GM12878 (cell line): Measurements from ENCODE around the gene SLC35A5. TPM values are rescaled to one million over a fixed set of nuclear protein-coding genes. Genes with fewer than 3 reads are reported as not detected.
A peak's percentile ranks its signal among the peaks of the same experiment; 100 is the strongest.

Experiments
- CHD1 ChIP-seq: IDR thresholded peaks from 2 replicates; pipeline ENCODE4 v1.6.1; 2012; ENCODE audit warnings: low read depth, low read length, improper control_type of control experiment
- CHD2 ChIP-seq: IDR thresholded peaks from 2 replicates; pipeline ENCODE4 v1.6.1; 2011; ENCODE audit warnings: low read depth, low read length, improper control_type of control experiment, borderline replicate concordance
- CREB1 ChIP-seq: IDR thresholded peaks from 2 replicates; pipeline ENCODE4 v1.6.1; 2012; ENCODE audit warnings: low read depth, mild to moderate bottlenecking, inconsistent platforms
- CREM ChIP-seq: IDR thresholded peaks from 2 replicates; pipeline ENCODE4 v1.6.1; 2014; ENCODE audit warnings: antibody characterized with exemption, low read depth
- CUX1 ChIP-seq: IDR thresholded peaks from 2 replicates; pipeline ENCODE4 v1.6.1; 2012; ENCODE audit warnings: improper control_type of control experiment, low read depth, low read length; ENCODE audit not compliant: insufficient replicate concordance
- EGR1 ChIP-seq, 2 experiments: IDR thresholded peaks; 1 replicate in 1 of 2; 2 replicates in 1 of 2; pipeline ENCODE4 v1.6.1; 2011 to 2012; ENCODE audit warnings: low read depth in 2 of 2, low read length in 2 of 2, borderline replicate concordance in 1 of 2, mild to moderate bottlenecking in 1 of 2, moderate library complexity in 1 of 2
- ETV6 ChIP-seq, 2 experiments: fragments of 450-650 bp in 1 of 2; IDR thresholded peaks in 1 of 2; conservative IDR thresholded peaks in 1 of 2; 2 replicates each; pipeline ENCODE4 v1.6.1; 2014; ENCODE audit warnings: antibody characterized with exemption in 1 of 2, borderline replicate concordance in 1 of 2, low read depth in 1 of 2, mild to moderate bottlenecking in 1 of 2, moderate library complexity in 1 of 2
- GABPA ChIP-seq: IDR thresholded peaks from 2 replicates; pipeline ENCODE4 v1.6.1; 2014; ENCODE audit warnings: antibody characterized with exemption, low read depth, mild to moderate bottlenecking, inconsistent platforms
- MEF2A ChIP-seq: IDR thresholded peaks from 2 replicates; pipeline ENCODE4 v1.6.1; 2011; ENCODE audit warnings: low read depth, mild to moderate bottlenecking, low read length, moderate library complexity; ENCODE audit not compliant: insufficient read depth
- MTA3 ChIP-seq: IDR thresholded peaks from 2 replicates; pipeline ENCODE4 v1.6.1; 2012; ENCODE audit warnings: low read length, inconsistent platforms, borderline replicate concordance
- NFXL1 ChIP-seq: fragments of 450-650 bp; IDR thresholded peaks from 2 replicates; pipeline ENCODE4 v1.6.1; 2017; ENCODE audit warnings: antibody characterized with exemption, mild to moderate bottlenecking, borderline replicate concordance
- NRF1 ChIP-seq: conservative IDR thresholded peaks from 2 replicates; pipeline ENCODE4 v1.6.1; 2011; ENCODE audit warnings: mild to moderate bottlenecking, low read depth, low read length, improper control_type of control experiment
- RAD51 ChIP-seq: fragments of 450-650 bp; IDR thresholded peaks from 2 replicates; pipeline ENCODE4 v1.6.1; 2016; ENCODE audit warnings: moderate library complexity, mild to moderate bottlenecking, inconsistent platforms
- RBBP5 ChIP-seq: fragments of 200-600 bp; sonication (generic); conservative IDR thresholded peaks from 2 replicates; pipeline ENCODE4 v1.6.1; 2016
- REST ChIP-seq: IDR thresholded peaks from 2 replicates; pipeline ENCODE4 v1.6.1; 2012; ENCODE audit warnings: mild to moderate bottlenecking, low read depth, low read length
- SMC3 ChIP-seq: IDR thresholded peaks from 2 replicates; pipeline ENCODE4 v1.6.1; 2011; ENCODE audit warnings: low read length, improper control_type of control experiment, borderline replicate concordance
- USF1 ChIP-seq: IDR thresholded peaks from 2 replicates; pipeline ENCODE4 v1.6.1; 2011; ENCODE audit warnings: borderline replicate concordance, low read depth, mild to moderate bottlenecking, moderate library complexity, mixed read lengths, low read length; ENCODE audit not compliant: insufficient read depth; ENCODE audit errors: extremely low read length
- polyA plus RNA-seq, 11 experiments: library from polyadenylated mRNA; depleted of rRNA in 4 of 11; unstranded in 6 of 11; stranded (reverse) in 5 of 11; fragments of >200 nt; fragmentation: Nextera tagmentation in 4 of 11; fragmentation: Illumina TruSeq in 1 of 11; extraction: Ambion mirVana in 4 of 11; extraction: Trizol in 1 of 11; gene quantifications; 1 replicate in 1 of 11; 2 replicates in 10 of 11; pipeline versions ENCODE4 v1.2.1 to v1.2.3, GENCODE V29; 2011 to 2016; ENCODE audit warnings: inconsistent platforms in 2 of 11, missing spikeins in 2 of 11, low read depth in 1 of 11
- total RNA-seq, 4 experiments: library from RNA; depleted of rRNA in 3 of 4; stranded (reverse); fragments of >200 nt in 3 of 4; fragmentation: Illumina TruSeq in 1 of 4; extraction: Trizol in 1 of 4; gene quantifications; 2 replicates each; pipeline versions ENCODE4 v1.2.1 to v1.2.3, GENCODE V29; 2013 to 2021
- TF ChIP-seq, protein P1 (sequence below): fragments of 450-650 bp; IDR thresholded peaks from 2 replicates; pipeline ENCODE4 v1.6.1; 2017; ENCODE audit warnings: mild to moderate bottlenecking

SLC35A5 gene
- total and polyA plus RNA-seq, 10 of the 15 experiments (the other 5 are each of a cell fraction or from before 2014, with no cell fraction given): 10.9 to 38.1 (median 16.0) TPM

- 0 out of 2 replicates have a peak, but pooled peaks have one; percentile 37 for TF ChIP-seq CREM
- TF ChIP-seq, protein P1, sequence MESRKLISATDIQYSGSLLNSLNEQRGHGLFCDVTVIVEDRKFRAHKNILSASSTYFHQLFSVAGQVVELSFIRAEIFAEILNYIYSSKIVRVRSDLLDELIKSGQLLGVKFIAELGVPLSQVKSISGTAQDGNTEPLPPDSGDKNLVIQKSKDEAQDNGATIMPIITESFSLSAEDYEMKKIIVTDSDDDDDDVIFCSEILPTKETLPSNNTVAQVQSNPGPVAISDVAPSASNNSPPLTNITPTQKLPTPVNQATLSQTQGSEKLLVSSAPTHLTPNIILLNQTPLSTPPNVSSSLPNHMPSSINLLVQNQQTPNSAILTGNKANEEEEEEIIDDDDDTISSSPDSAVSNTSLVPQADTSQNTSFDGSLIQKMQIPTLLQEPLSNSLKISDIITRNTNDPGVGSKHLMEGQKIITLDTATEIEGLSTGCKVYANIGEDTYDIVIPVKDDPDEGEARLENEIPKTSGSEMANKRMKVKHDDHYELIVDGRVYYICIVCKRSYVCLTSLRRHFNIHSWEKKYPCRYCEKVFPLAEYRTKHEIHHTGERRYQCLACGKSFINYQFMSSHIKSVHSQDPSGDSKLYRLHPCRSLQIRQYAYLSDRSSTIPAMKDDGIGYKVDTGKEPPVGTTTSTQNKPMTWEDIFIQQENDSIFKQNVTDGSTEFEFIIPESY: no peak
- peak; percentile 78 for TF ChIP-seq RAD51
- TF ChIP-seq CREB1: peak; percentile 66; the same call in 1 of the 2 replicates
- no peak for TF ChIP-seq CHD2
- no peak; the same call in 1 of the 2 replicates for TF ChIP-seq GABPA
- TF ChIP-seq NRF1: no peak
- TF ChIP-seq NFXL1: no peak
- TF ChIP-seq USF1: peak; percentile 6
- no peak for TF ChIP-seq RBBP5
- 0 out of 2 replicates have a peak, but pooled peaks have one; percentile 53 for TF ChIP-seq MEF2A
- TF ChIP-seq CUX1: no peak
- peak in 1 of 2 experiments; percentile 59; a peak in 2 of 4 replicates for TF ChIP-seq ETV6 (conservative IDR thresholded peaks at IDR 0.05 in 1 of 2, IDR thresholded peaks at IDR 0.05 in 1 of 2; ENCODE audit: borderline replicate concordance in 1 of 2, low read depth in 1 of 2)
- TF ChIP-seq CHD1: no peak
- no peak for TF ChIP-seq REST
- peak; percentile 59 for TF ChIP-seq MTA3
- no peak for TF ChIP-seq EGR1 (IDR thresholded peaks at IDR 0.05; ENCODE audit: borderline replicate concordance in 1 of 2, low read depth in 2 of 2, low read length in 2 of 2)
- no peak for TF ChIP-seq SMC3
These were observed 47.2 kb upstream of the SLC35A5 start (continued) for GRCh38 chr3:112514527-112515128.
